HuH-7.5 (cell line): ENCODE results near the gene EVC2.
A peak's percentile ranks its signal among the peaks of the same experiment; 100 is the strongest.

Experiments used
- DNase-seq: peaks from one replicate; pipeline ENCODE4 v3.0.0; 2011; ENCODE audit warnings: low spot score

EVC2 gene

DNA sequence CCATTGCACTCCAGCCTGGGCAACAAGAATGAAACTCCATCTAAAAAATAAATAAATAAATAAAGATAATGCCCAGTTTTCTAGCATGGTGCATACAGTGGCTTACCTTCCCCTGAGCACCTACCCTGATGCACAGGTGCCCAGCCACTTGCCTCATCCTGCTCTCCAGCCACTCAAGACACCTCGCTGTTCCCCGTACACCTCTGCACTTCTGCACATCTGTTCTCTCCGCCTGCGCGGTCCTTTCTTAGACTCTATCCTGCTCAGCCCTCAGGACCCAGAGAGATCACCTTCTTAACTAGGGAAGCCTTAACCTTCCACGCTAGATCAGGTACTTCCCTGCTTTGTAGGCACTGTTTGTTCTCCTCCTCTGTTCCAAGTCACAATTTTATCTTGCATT, 5.5 kb upstream of the EVC2 start:
- DNase-seq: no peak

DNA sequence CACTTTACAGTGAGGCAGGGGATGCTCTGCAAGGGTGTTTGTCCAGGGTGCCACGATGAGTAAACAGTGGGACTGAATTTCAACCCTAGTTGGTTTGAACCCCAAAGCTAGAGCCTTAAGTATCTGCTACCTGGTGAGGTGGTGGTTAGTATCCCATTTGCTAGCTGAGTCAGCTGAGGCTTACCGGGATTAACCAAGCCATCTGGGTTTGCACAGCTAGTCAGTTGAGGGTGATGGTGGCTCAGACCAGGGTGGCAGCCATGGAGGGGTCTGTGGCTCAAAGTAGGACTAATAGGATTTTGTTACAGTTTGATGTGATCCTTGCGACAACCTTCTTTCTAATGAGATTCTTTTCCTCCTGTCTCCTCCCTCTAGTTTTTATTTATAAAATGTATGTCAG, 4.6 kb upstream of the EVC2 start:
- DNase-seq: no peak

DNA sequence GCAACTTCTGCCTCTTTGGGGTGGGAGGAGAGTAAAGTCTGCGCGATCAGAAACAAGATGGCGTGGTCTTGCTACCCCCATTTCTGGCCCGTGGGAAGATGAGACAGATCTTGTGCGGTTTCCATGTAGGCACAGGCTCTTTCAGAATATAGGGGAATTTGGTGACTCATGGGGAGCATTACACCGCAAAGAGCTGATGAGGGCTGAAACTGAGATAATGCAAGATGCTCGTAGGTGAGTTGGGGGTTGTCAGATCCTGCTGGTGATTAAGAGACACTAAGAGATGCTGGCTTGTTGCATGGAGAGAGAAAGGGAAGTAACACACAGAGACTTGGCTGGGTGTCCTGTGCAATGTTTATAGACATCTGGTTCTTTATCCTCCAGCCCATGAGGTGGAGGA, 4.2 kb upstream of the EVC2 start:
- DNase-seq: no peak

DNA sequence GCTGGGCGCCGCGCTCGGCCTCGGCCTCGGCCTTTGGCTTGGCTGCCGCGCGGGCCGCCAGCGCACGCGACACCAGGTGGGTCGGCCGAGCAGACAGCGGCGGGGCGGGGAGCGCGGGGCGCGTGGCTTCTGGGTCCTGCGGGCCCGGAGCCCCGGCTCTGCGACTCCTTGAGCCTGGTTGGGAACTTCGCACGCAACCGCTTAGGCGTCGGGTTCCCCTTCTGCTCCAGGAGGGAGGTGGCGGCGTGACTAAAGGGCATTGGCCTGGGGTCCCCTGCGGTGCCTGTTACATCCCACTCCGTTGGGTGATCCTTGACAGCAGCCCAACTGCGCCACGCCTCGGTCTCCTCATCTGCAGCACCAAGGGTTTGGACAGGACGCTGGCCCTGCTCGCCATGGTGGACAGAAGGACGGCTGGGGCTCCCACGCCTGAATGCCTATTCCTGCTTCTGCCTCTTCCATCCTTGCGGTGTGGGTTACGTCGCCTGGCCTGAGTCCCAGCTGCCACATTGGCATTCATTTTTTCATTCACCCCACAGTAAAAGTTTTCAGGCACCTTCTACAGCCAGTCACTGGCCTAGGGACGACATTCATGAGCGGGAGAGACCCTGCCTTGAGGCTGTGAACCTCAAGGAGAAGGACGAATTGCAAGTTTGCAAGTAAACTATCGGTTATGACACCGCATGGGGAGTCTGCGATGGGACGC, 3.3 kb upstream of the EVC2 start:
- peak; percentile 28 for DNase-seq

DNA sequence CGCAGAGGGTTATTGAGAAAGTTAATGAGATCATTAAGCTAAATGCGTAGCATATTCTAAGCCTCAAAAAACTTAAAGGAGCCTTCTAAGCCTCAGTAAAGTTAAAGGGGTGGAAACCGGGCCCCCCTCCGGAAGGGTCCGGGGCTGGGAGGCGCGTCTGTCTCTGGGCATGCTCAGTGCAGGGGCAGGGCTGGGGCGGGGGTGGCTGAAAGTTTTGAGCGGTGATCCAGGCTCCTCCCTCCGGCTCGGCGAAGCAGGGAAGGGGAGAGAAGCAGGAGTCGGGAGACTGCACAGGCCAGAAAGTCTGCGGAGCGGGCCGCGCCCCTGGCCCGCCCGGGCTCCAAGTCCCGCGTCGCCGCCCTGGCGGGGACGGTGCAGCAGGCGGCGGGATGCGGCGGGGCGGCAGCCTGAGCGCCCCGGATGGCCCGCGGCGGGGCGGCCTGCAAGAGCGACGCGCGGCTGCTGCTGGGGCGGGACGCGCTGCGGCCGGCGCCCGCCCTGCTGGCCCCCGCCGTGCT, 2.7 kb upstream of the EVC2 start, which contains the start of gene EVC:
Gene EVC, plus strand, starts transcription at position 241 of the 518 bp plus-strand sequence. Its CDS starts 180 bp downstream, at position 421.
- DNase-seq: peak; percentile 49

DNA sequence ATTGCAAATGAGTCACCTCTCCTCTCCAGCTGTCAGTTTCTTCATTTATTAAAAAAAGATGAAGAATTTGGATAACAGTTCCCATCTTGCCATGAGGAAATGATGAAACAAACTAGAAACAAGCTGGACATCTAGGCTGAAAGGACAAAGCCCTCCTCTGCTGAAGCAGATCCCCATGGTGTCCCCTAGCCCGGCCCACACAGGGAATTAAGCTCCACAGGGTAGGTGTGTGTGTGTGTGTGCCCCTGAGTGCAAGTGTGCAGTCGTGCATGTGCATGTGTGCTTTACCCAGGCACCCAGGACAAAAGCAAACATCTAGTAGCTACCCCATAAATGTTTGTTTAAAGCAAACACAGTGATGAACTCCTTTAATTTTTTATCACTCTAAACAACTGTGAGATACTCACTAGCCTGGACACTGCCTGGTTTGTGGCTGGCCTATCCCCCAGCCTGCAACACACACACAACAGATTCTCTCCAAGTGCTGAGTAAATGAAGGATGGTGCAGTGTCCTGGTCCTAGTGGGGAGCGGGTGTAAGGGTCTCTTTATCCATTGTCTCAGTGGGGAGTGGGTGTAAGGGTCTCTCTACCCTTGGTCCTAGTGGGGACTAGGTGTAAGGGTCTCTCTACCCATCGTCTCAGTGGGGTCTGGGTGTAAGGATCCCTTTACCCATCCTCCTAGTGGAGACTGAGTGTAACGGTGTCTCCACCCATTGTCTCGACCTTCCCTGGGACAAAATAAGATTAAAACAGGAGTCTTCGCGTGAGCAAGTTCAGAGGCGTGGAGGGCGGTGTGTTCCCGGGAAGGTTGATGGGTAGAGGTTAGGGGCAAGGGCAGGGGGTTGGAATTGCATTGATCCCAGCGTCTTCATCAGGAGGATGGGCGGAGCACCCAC, 2.0 kb upstream of the EVC2 start:
- DNase-seq: peak; percentile 29

DNA sequence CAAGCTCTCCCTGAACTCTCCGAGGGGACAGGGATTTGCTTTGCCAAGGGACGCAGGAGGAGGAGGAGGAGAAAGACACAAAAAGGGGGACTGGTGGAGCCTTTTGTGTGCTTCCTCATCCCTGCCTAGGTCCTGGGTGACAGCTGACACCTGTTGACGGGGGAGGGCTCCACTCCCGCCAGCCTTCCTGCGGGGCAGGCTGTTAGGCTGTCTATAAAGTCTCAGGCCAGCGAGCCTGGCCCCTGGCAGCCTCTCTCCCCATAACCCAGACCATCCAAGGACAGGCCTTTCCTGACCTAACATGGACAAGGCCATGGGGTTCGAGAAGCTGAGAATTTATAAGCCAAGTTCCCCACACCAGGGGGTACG, 832 bp upstream of the EVC2 start:
- DNase-seq: no peak

DNA sequence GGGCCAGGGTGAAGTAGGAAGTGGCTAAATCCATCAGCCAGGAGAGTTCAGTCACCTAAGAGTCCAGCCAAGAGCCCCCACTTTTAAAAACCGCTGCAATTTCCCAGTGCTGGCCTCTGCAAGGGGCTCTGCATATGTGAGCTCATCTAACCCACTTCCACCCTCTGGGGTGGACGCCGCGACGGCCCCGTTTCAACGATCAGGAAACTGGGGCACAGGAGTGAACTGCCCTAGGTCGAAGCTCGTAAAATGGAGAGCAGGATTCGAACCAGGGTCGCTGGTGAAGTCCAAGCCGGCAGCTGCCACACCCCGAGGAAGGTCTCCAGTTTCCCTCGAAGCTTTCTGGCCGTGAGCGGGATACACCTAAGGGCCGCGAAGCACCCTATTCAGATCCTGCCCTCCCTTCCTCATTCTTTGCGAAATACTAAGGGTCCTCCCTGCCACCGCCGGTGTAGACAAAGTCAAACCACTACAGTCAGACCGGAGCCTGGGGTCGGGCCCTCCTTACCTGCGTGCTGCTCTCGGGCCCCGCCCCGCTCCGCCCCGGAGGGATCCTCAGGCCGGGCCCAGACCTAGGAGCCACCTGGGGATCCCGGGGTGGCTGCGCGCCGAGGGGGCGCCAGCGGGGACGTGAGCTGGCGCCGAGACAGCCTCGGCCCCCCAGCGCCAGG, 446 bp downstream of the EVC2 start:
- no peak for DNase-seq

GRCh38 chr4:5707366-5707765, 993 bp downstream of the EVC2 start:
- no peak for DNase-seq

GRCh38 chr4:5706486-5707290, 1.7 kb downstream of the EVC2 start:
- DNase-seq: no peak

DNA sequence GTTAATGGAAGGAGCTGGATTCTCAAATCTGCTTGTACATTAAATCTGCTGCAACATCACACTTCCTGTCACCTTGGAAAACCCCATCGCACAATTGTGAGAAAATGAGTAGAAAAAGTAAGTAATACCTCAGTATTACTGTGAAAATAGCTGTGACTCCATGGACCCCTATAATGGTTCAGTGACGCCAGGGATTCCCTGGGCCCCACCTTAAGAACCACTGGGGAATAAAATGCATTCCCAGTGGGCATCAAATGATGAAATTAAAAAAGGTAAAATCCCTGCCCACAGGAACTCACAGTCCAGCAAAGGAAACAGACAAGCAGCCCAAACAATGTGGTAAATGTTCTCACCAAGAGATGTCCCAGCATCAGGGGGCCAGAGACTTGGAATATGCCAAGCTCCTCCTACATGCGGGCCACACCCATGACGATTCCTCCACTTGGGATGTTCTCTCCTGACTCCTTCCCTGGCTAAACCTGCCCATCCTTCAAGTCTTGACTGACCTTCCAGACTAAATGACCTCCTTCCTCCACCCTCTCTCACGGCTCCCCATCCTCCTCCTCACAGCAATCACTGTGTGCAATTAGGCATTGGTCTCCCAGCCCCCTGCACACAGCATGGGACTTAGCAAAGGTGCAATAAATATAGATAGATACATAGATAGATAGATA, 2.6 kb downstream of the EVC2 start:
- DNase-seq: no peak

DNA sequence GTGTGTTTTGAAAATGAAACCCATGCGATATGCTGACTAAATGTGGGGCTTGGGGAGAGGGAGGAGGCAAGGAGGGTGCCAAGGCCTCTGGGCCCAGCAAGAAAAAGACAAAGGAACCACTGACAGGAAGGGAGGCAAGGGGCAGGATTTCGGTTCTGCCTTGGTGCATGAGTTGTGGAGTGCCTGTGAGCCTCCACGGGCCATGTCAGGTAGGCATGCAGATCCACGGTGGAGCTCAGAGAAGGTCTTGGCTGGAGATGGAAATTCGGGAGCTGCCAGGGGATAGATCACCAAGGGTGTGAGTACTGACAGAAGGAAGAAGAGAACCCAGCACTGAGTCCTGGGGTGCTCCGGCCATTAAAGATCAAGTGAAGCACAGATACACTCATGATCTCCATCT, 4.1 kb downstream of the EVC2 start:
- DNase-seq: no peak

DNA sequence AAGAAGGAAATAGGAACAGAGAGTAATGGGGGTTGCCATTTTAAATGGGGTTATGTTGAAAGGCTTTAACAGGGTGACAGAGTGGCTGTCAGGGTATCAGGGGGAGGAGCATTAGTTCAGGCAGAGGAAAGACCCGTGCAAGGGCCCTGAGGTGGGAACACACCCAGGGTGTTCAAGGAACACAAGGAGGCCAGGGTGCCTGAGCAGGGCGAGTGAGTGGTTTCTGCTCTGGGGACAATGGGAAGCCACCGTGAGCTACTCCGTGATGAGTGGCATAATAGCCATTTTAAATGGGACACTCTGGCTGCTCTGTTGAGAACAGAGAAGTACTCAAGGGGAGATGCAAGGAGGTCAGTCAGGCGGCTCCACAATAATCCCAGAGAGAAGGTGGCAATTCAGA, 4.5 kb downstream of the EVC2 start:
- DNase-seq: no peak

GRCh38 chr4:5701971-5702370, 6.4 kb downstream of the EVC2 start:
- DNase-seq: no peak

GRCh38 chr4:5700459-5700858, 7.9 kb downstream of the EVC2 start:
- no peak for DNase-seq

DNA sequence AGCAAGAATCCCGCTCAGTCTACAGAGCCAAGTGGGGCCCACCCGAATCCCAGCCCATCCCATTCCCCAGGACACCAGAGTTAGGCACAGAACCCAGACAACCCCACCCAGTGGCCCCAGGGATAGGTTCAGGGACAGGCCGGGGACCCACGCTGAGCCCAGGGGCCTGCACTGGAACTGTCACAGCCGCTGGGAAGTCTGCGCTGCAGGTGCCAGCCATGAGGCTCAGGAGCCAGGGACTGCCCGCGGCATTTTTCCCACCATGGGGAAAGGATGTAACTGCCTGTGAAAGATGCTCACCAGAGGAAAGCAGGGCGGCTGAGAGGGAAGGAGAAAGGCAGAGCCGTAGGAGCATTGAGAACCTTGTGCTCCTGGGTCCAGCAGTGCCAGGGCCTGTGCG, 12.0 kb downstream of the EVC2 start:
- DNase-seq: no peak

- DNase-seq: no peak
Measured at GRCh38 chr4:5693871-5694270, 14.5 kb downstream of the EVC2 start.

- no peak for DNase-seq
Measured at GRCh38 chr4:5691491-5692132, 16.7 kb downstream of the EVC2 start.

DNA sequence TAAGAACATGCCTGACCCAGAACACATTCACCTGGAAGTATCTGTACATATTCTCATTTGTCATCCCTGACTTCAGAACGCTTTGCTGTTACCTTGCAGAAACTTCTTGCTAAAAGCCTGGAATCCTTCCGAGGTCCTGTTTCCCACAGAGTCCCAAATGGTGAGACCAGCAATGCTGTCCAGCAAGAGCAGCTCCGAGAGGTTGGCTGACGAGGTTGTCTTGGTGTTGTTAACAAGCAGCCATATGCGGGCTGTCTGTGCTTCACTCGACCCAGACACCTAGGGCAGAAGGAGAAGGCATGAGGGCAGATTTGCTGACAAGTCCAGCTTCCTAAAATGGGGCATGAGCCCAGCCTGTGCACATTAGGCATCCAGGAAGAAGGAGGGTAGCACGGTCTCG, 19.3 kb downstream of the EVC2 start:
- DNase-seq: no peak

DNA sequence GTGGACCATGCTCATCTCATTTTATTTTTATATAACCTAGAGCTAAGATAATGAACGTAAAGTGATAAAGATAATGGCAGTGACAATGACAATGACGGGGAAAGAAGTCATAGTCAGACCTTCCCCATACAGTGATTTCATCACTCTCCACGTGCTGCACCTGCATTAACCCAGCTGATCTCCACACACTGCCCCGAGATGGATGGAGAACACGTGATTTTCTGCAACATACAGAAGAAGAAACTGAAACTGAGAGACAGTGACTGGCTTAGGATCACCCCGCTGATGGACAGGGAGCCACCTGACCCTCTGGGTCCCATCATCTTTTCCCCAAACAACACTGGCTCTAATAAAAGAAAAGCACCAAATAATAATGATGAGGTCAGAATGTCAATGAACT, 22.0 kb downstream of the EVC2 start:
- no peak for DNase-seq

GRCh38 chr4:5685296-5685695, 23.1 kb downstream of the EVC2 start:
- no peak for DNase-seq
